Gastroesophageal sphincter (tissue), 3 donors: Measurements from ENCODE around the gene EPHB1.

Source experiments
- EP300 ChIP-seq: sonication (generic); formaldehyde crosslinking; IDR thresholded peaks from one replicate; pipeline ENCODE4 v1.6.1; 2017; ENCODE audit warnings: antibody characterized with exemption, mild to moderate bottlenecking
- POLR2AphosphoS5 ChIP-seq: sonication (generic); formaldehyde crosslinking; IDR thresholded peaks from one replicate; pipeline ENCODE4 v1.6.1; 2017; ENCODE audit warnings: antibody characterized with exemption
- TF ChIP-seq, protein P1 (sequence below), 4 experiments: fragments of 200-600 bp in 2 of 4; fragments of 450-650 bp in 2 of 4; sonication (generic) in 1 of 4; IDR thresholded peaks; one replicate each; pipeline ENCODE4 v1.5.1; 2017 to 2019; ENCODE audit warnings: antibody characterized with exemption in 4 of 4, mild to moderate bottlenecking in 2 of 4, moderate library complexity in 2 of 4

GRCh38 chr3:134765468-134765867 lies 29.6 kb upstream of the EPHB1 start:
- TF ChIP-seq, protein P1, sequence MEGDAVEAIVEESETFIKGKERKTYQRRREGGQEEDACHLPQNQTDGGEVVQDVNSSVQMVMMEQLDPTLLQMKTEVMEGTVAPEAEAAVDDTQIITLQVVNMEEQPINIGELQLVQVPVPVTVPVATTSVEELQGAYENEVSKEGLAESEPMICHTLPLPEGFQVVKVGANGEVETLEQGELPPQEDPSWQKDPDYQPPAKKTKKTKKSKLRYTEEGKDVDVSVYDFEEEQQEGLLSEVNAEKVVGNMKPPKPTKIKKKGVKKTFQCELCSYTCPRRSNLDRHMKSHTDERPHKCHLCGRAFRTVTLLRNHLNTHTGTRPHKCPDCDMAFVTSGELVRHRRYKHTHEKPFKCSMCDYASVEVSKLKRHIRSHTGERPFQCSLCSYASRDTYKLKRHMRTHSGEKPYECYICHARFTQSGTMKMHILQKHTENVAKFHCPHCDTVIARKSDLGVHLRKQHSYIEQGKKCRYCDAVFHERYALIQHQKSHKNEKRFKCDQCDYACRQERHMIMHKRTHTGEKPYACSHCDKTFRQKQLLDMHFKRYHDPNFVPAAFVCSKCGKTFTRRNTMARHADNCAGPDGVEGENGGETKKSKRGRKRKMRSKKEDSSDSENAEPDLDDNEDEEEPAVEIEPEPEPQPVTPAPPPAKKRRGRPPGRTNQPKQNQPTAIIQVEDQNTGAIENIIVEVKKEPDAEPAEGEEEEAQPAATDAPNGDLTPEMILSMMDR (IDR thresholded peaks at IDR 0.05), result no peak
- TF ChIP-seq POLR2AphosphoS5 (no peak), EP300 (no peak)
